ENCODE data around the gene SFPQ. TPM values are rescaled to one million over a fixed set of nuclear protein-coding genes. Genes with fewer than 3 reads are reported as not detected.
"Not testable (repeated sequence)": the region's sequence is repeated elsewhere in the genome, so short reads cannot be mapped to it uniquely, and the experiment has no call there.

SFPQ gene
- 138 and 183 TPM in 2 replicates for total RNA-seq
- 165 and 170 TPM in 2 replicates for polyA plus RNA-seq

GRCh38 chr1:35192853-35193664 is at the start of gene SFPQ:
Gene SFPQ, minus strand, starts transcription at chr1:35193145. Its CDS starts 96 bp downstream, at chr1:35193049.
- Histone ChIP-seq H3K79me2 (peaks cover 48% of the 10 kb centered on the region), H3K9me3 (ENCODE audit: low read depth) (no peaks in the 10 kb centered on the region), H4K20me1 (ENCODE audit: insufficient read depth, poor library complexity, severe bottlenecking) (peaks cover 38% of the 10 kb centered on the region), H3K4me2 (peak within 1 kb of the TSS; percentile 72), H3K4me3 (peak within 1 kb of the TSS; percentile 100), H3K27ac (peak within 1 kb of the TSS; percentile 95), H2AFZ (peak within 1 kb of the TSS; percentile 53), H3K27me3 (no peaks in the 10 kb centered on the region), H3K4me1 (ENCODE audit: insufficient read depth) (peaks cover 22% of the 10 kb centered on the region), H3K36me3 (replicated peaks; ENCODE audit: insufficient read depth, low read depth) (peaks cover 4% of the 10 kb centered on the region), H3K9me2 (replicated peaks; ENCODE audit: insufficient read depth) (no peaks in the 10 kb centered on the region)
- DNase-seq (ENCODE audit: low spot score) = peak; percentile 97
- TF ChIP-seq EZH2phosphoT487 (IDR thresholded peaks at IDR 0.05; ENCODE audit: low read depth, severe bottlenecking, unreplicated experiment) (no peak), CTCF (IDR thresholded peaks at IDR 0.05; ENCODE audit: poor library complexity) (no peak)
- 3% methylated on average over 50 of the region's 50 CpGs for WGBS (ENCODE audit: low lambda C conversion rate, missing lambda C conversion rate)

GRCh38 chr1:35236772-35237171 is 43.8 kb upstream of the SFPQ start:
- H3K4me2 ChIP-seq; DNase-seq (ENCODE audit: low spot score); H3K27me3 ChIP-seq; H3K9me3 ChIP-seq (ENCODE audit: low read depth); H3K79me2 ChIP-seq; H3K9me2 ChIP-seq (replicated peaks; ENCODE audit: insufficient read depth); H3K36me3 ChIP-seq (replicated peaks; ENCODE audit: insufficient read depth, low read depth); H3K4me1 ChIP-seq (ENCODE audit: insufficient read depth); H4K20me1 ChIP-seq (ENCODE audit: insufficient read depth, poor library complexity, severe bottlenecking); H2AFZ ChIP-seq; H3K27ac ChIP-seq; H3K4me3 ChIP-seq: not testable (repeated sequence)
- WGBS (ENCODE audit: low lambda C conversion rate, missing lambda C conversion rate) = 91% methylated on average over 2 of the region's 2 CpGs

- Histone ChIP-seq H3K27ac (no peak overlapping the region), H3K9me2 (replicated peaks; ENCODE audit: insufficient read depth) (no peaks in the 10 kb centered on the region), H4K20me1 (ENCODE audit: insufficient read depth, poor library complexity, severe bottlenecking) (no peaks in the 10 kb centered on the region), H3K4me2 (no peak overlapping the region), H3K9me3 (ENCODE audit: low read depth) (no peaks in the 10 kb centered on the region), H3K4me1 (ENCODE audit: insufficient read depth) (no peaks in the 10 kb centered on the region), H3K79me2 (no peaks in the 10 kb centered on the region), H3K4me3 (no peak overlapping the region), H3K27me3 (no peaks in the 10 kb centered on the region), H2AFZ (no peak overlapping the region), H3K36me3 (replicated peaks; ENCODE audit: insufficient read depth, low read depth) (no peaks in the 10 kb centered on the region)
- DNase-seq (ENCODE audit: low spot score) = no peak
- TF ChIP-seq CTCF (IDR thresholded peaks at IDR 0.05; ENCODE audit: poor library complexity) (no peak), EZH2 (IDR thresholded peaks at IDR 0.05; ENCODE audit: borderline replicate concordance) (no peak), EZH2phosphoT487 (IDR thresholded peaks at IDR 0.05; ENCODE audit: low read depth, severe bottlenecking, unreplicated experiment) (no peak)
- WGBS (ENCODE audit: low lambda C conversion rate, missing lambda C conversion rate) = 67% methylated on average over 1 of the region's 1 CpG
These were observed 38.3 kb upstream of the SFPQ start for GRCh38 chr1:35231287-35231686.

GRCh38 chr1:35229587-35230360 is 36.8 kb upstream of the SFPQ start:
- no peaks in the 10 kb centered on the region for H3K36me3 ChIP-seq (replicated peaks; ENCODE audit: insufficient read depth, low read depth)
- no peak overlapping the region for H3K27ac ChIP-seq
- H3K9me3 ChIP-seq (ENCODE audit: low read depth) = no peaks in the 10 kb centered on the region
- no peak overlapping the region for H2AFZ ChIP-seq
- H3K4me3 ChIP-seq = no peak overlapping the region
- no peak for DNase-seq (ENCODE audit: low spot score)
- no peak overlapping the region for H3K4me2 ChIP-seq
- H4K20me1 ChIP-seq (ENCODE audit: insufficient read depth, poor library complexity, severe bottlenecking) = no peaks in the 10 kb centered on the region
- no peaks in the 10 kb centered on the region for H3K4me1 ChIP-seq (ENCODE audit: insufficient read depth)
- no peaks in the 10 kb centered on the region for H3K27me3 ChIP-seq
- 71% methylated on average over 1 of the region's 1 CpG for WGBS (ENCODE audit: low lambda C conversion rate, missing lambda C conversion rate)
- TF ChIP-seq CTCF (IDR thresholded peaks at IDR 0.05; ENCODE audit: poor library complexity) (no peak), EZH2phosphoT487 (IDR thresholded peaks at IDR 0.05; ENCODE audit: low read depth, severe bottlenecking, unreplicated experiment) (no peak), EZH2 (IDR thresholded peaks at IDR 0.05; ENCODE audit: borderline replicate concordance) (no peak)
- no peaks in the 10 kb centered on the region for H3K9me2 ChIP-seq (replicated peaks; ENCODE audit: insufficient read depth)
- H3K79me2 ChIP-seq = no peaks in the 10 kb centered on the region
